Activated T-helper 2 cell treated with anti-CD3 and anti-CD28 coated beads, Interferon-gamma antibody, Interleukin-2, Interleukin-4, amounts not matched to agents 10 μg/mL and 5 μg/mL and 100 μg/mL, durations not matched to agents 14 hours and 24 hours and 36 hours (primary cell): ENCODE data around the gene HS3ST5. TPM values are rescaled to one million over a fixed set of nuclear protein-coding genes. Genes with fewer than 3 reads are reported as not detected.

ENCODE experiments used
- DNase-seq: peaks from one replicate; pipeline ENCODE4 v3.0.0; 2021; ENCODE audit warnings: low spot score
- H3K27ac Mint-ChIP-seq: one replicate; pipeline ENCODE4 v1.8.0; 2021; ENCODE audit warnings: mixed read lengths
- H3K27me3 Mint-ChIP-seq: one replicate; pipeline ENCODE4 v1.8.0; 2021; ENCODE audit warnings: low read depth, mixed read lengths
- H3K36me3 Mint-ChIP-seq: one replicate; pipeline ENCODE4 v1.8.0; 2021; ENCODE audit warnings: low read depth, mixed read lengths
- H3K4me1 Mint-ChIP-seq: one replicate; pipeline ENCODE4 v1.8.0; 2021; ENCODE audit warnings: low read depth, mixed read lengths
- H3K4me3 Mint-ChIP-seq: one replicate; pipeline ENCODE4 v1.8.0; 2021; ENCODE audit warnings: low read depth, mild to moderate bottlenecking, moderate library complexity, mixed read lengths
- H3K9me3 Mint-ChIP-seq: one replicate; pipeline ENCODE4 v1.8.0; 2021; ENCODE audit warnings: mixed read lengths
- intact Hi-C: fragments of 100-400 bp; cut with micrococcal nuclease; formaldehyde crosslinking; loops from one replicate; pipeline ENCODE4 v1.15.1; 2023
- total RNA-seq: library from RNA; stranded (reverse); gene quantifications from 2 replicates; pipeline ENCODE4 v1.2.3, GENCODE V29; 2022

Gene HS3ST5, protein sequence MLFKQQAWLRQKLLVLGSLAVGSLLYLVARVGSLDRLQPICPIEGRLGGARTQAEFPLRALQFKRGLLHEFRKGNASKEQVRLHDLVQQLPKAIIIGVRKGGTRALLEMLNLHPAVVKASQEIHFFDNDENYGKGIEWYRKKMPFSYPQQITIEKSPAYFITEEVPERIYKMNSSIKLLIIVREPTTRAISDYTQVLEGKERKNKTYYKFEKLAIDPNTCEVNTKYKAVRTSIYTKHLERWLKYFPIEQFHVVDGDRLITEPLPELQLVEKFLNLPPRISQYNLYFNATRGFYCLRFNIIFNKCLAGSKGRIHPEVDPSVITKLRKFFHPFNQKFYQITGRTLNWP
- not detected in 2 replicates for total RNA-seq

DNA sequence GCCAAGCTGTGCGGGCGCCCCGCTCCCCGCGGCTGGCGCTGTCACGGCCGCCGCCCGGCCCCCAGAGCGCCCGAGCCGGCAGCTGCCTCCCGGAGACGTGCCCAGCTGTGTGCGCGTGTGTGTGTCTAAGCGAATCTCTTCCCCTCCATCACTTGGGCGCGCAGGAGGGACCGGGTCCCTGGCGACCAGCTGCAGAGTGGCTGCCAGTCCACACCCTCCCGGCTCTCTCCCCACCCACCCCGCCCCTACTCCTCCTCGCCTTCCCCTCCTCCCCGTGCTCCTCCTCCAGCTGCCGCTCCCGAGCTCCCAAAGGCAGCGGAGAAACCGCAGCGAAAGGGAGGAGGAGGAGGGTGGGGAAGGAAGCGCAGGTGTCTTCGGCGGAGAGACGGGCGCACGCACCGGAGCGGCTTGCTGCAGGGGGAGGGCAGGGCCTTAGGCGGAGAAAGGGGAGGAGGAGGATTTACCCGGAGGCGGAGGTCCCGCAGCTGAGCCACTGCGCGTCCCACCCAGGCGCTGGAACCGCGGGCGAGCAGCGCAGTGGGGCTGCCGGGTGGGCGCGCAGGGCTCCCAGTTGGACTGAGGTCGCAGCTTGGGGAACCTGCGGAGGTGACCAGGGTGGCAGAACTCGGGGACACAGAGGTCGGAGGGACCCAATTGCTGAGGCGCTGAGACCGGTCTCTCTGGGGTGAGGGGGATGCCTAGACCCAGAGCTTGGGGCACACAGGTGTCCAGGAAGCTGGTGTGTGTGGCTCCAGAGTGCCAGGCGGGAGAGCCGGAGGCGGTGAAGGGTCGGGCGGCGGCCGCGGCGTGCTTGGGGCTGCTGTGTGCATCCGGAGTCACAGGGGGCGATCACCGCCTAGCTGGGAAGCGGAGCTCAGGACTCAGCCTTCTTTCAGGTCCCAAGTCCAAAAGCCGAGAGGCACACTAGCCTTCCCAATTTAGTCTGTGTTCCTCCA, at the start of gene HS3ST5:
TSS of gene HS3ST5 (minus strand) at position 198 of the 956 bp plus-strand sequence. CDS start 280,178 bp downstream, outside the sequence.
- Mint-ChIP-seq H3K27ac (no peak within 1 kb of the TSS), H3K36me3 (no peaks in the 10 kb centered on the region), H3K9me3 (no peaks in the 10 kb centered on the region), H3K4me3 (no peak within 1 kb of the TSS), H3K4me1 (peaks cover 5% of the 10 kb centered on the region), H3K27me3 (peaks cover 38% of the 10 kb centered on the region)
- intact Hi-C loops = loop anchor here (10.0 kb wide), 1 partner anchor 202 kb away; no protein-coding TSS in a partner anchor
- DNase-seq = no peak

DNA sequence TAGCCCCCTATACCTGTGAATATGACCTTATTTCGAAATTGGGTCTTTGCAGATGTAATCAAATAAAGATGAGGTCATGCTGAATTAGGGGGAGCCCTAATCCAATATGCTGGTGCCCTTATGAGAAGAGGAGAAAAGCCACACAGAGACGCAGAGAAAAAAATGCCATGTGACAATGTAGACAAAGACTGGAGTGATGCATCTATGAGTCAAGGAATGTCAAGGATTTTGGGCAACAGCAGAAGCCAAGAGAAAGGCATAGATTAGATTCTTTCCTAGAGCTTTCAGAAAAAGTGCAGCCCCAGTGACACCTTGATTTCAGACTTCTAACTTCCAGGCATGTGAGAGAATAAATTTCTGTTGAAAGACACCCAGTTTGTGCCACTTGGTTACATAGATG, 47.4 kb upstream of the HS3ST5 start:
- H3K9me3 Mint-ChIP-seq = no peaks in the 10 kb centered on the region
- no peak overlapping the region for H3K27ac Mint-ChIP-seq
- H3K27me3 Mint-ChIP-seq = no peaks in the 10 kb centered on the region
- no peaks in the 10 kb centered on the region for H3K36me3 Mint-ChIP-seq
- intact Hi-C loops = no loop called here
- H3K4me1 Mint-ChIP-seq = no peaks in the 10 kb centered on the region
- no peak for DNase-seq
- no peak overlapping the region for H3K4me3 Mint-ChIP-seq

DNA sequence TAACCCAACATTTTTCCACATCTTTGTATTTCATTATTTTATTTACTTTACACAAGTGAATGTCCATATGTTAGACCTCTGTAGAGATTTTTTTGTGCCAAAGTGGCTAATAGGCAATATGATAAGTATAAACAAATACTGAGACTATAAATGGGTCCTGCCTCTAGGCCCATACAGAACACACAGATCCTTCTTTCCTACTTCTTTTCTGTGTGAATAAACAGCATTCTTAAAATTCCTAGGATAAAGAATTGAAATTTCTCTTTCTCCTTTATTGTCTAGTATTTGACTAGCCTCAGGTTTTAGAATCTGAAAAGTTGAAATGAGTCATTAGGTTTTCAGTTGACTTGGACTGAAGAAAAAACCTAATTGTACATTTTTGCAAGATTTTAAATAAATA, 46.3 kb upstream of the HS3ST5 start:
- intact Hi-C loops = no loop called here
- H3K4me3 Mint-ChIP-seq = no peak overlapping the region
- no peaks in the 10 kb centered on the region for H3K4me1 Mint-ChIP-seq
- no peaks in the 10 kb centered on the region for H3K36me3 Mint-ChIP-seq
- no peaks in the 10 kb centered on the region for H3K27me3 Mint-ChIP-seq
- no peak for DNase-seq
- H3K27ac Mint-ChIP-seq = no peak overlapping the region
- H3K9me3 Mint-ChIP-seq = no peaks in the 10 kb centered on the region

DNA sequence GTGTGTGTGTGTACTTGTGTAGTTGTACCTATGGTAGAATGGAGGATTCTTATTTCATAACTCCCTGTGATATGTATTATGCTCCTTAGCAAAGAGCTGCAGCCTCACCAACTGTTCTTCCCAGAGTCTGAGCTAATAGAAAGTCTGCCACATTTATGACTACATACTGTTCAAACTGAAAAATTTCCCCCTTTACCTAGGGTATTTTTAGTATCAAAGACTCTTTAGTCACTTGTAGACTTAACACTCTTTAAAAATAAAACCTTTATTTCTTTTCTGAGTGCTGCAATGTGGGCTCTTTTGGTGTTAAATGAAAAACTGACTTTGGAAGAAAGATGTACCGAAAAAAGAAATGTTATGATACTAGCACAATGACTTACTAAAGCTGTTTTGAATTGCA, 39.6 kb upstream of the HS3ST5 start:
- Mint-ChIP-seq H3K4me3 (no peak overlapping the region), H3K36me3 (no peaks in the 10 kb centered on the region), H3K27ac (no peak overlapping the region), H3K4me1 (no peaks in the 10 kb centered on the region), H3K27me3 (no peaks in the 10 kb centered on the region), H3K9me3 (no peaks in the 10 kb centered on the region)
- no peak for DNase-seq
- intact Hi-C loops = no loop called here

DNA sequence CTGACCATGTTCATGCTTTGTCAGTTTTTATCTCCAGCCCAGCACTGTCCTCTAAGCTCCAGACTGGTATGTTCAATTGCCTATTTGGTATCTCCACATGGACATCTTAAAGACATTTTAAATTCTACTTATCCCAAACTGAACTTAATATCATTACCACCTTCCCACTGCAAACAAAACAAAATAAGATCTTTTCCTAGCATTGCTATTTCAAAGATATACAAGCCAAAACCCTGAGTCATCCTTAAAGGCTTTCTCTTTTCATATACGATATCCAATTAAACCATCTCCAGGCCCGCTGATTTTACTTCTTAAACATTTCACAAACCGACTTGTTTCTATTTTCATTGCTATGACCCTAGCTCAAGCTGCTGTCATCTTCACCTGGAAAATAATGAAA, 35.1 kb upstream of the HS3ST5 start:
- Mint-ChIP-seq H3K27ac (no peak overlapping the region), H3K27me3 (no peaks in the 10 kb centered on the region), H3K36me3 (no peaks in the 10 kb centered on the region), H3K4me1 (no peaks in the 10 kb centered on the region), H3K4me3 (no peak overlapping the region), H3K9me3 (no peaks in the 10 kb centered on the region)
- intact Hi-C loops = no loop called here
- DNase-seq = no peak

DNA sequence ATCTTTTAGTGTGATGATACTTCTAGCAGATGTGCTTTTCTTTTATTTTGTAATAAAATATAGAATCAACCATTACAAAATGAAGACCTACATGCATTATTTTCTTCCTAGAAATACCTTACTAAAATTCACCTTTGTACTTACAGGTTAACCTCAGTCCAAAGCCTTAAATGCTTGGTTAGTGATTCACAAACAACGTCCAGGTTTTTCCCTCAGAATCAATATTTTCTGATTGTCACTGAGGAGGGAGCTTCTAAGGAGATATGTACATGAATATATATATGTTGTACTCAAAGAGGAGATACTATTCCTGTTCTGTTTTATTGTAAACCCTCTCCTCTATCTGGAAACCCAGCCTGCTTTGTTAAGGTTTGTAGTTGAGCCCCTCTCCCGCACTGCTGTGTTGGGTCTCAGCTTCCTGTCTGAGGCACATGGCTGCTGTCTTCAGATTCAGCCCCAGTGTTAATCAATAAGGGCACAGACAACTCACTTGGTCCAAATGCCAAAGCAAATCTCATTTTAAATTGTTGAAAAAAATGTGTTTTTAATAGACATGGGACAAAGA, 33.9 kb upstream of the HS3ST5 start:
- H3K4me1 Mint-ChIP-seq = no peaks in the 10 kb centered on the region
- H3K4me3 Mint-ChIP-seq = no peak overlapping the region
- H3K36me3 Mint-ChIP-seq = no peaks in the 10 kb centered on the region
- no peak for DNase-seq
- intact Hi-C loops = no loop called here
- no peak overlapping the region for H3K27ac Mint-ChIP-seq
- H3K27me3 Mint-ChIP-seq = no peaks in the 10 kb centered on the region
- no peaks in the 10 kb centered on the region for H3K9me3 Mint-ChIP-seq

DNA sequence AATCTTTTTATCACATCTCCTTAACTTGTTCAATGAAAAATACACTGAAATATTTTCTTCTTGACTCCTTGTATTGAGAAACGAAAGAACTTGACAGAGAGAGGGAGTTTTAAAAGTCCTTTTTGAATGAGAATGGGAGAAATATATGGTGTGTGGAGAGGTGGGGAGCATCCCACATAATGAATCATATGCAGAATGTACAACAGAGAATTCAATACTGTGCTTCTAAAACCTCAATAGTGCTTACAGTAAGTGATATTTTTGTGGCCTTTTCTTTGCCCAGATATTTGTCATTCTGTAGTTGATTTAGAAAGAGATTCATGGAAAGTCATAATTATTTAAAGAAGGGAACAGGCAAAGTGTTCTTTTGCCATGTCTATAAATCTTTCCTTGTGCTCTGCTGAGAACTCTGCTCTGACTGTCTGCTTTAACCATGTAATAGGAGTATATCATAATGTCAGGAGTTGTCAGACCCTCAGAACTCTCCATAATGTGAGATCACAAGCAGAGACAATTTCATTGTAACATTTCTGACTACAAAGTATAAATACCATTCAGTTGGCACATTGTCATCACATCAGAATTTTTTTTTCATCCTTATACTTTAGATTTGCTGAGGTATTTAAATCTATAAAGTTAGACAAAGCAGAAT, 32.8 kb upstream of the HS3ST5 start:
- Mint-ChIP-seq H3K9me3 (no peaks in the 10 kb centered on the region), H3K27me3 (no peaks in the 10 kb centered on the region), H3K4me3 (no peak overlapping the region), H3K4me1 (no peaks in the 10 kb centered on the region), H3K36me3 (no peaks in the 10 kb centered on the region), H3K27ac (no peak overlapping the region)
- no peak for DNase-seq
- intact Hi-C loops = no loop called here

DNA sequence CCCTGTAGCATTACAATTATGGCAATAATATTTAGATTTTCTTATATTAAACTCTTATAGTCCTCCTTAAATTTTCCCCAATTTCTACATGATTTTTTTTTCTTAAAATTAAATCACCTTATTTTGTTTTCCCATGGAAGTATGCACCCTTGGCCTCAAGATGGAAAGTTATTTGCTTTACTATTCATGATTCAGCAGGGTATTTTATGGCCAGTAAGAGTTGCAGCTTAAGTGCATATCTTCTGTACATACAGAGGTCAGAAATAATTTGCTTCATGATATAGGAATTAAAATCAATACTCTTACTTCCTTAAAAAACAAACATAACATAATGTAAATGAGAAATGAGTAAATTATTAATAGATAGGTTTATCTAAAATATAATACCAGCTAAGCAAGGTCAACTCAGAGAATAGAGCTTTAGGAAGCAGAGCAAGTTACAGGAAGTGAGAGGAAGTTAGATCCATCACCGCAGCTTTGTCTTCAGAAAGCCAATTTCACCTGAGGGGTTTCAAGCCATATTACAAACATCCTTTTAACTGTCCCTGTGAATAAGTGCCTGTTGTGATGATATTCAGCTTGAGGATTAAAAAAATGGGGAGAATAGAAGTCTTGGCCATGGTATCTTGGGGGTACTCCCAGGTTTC, 24.6 kb upstream of the HS3ST5 start:
- Mint-ChIP-seq H3K9me3 (no peaks in the 10 kb centered on the region), H3K27ac (no peak overlapping the region), H3K36me3 (no peaks in the 10 kb centered on the region), H3K4me1 (no peaks in the 10 kb centered on the region), H3K4me3 (no peak overlapping the region), H3K27me3 (no peaks in the 10 kb centered on the region)
- DNase-seq = no peak
- intact Hi-C loops = no loop called here

DNA sequence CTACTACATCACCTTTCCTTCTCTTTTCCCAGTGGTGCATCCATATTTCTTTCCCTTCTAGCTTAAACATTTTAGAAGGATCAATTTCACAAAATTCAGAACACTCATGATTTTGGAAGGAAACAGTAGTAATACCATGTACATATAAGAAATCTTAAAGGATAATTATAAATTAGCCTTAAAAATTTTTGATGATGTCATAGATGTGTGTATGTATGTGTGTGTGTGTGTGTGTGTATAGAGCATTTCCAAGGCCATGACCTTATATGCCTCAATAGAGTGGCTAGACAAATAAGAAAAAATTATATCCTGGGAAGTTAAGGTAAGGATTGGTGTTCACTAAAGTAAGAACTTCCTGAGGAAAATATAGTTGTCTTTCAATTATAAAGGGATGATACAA, 24.1 kb upstream of the HS3ST5 start:
- Mint-ChIP-seq H3K27ac (no peak overlapping the region), H3K4me3 (no peak overlapping the region), H3K9me3 (no peaks in the 10 kb centered on the region), H3K36me3 (no peaks in the 10 kb centered on the region), H3K27me3 (no peaks in the 10 kb centered on the region), H3K4me1 (no peaks in the 10 kb centered on the region)
- no peak for DNase-seq
- intact Hi-C loops = no loop called here

DNA sequence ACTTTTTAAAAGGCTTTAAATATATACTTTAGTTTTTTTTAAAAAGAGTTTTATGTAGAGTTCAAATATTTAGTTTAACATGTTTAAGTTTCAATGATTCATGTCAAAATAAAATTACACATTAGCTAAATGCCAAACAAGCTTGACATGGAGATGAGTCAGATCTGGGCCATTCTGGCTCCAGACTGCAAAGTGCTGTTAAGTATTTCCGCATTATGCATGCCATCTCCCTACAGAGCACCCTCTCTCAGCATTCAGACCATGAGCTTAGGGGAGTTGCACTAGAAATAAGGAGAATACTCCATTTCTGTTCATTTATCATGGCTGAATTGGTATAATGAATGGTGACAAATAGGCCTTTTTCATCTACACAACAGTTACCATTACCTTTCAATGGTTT, 21.5 kb upstream of the HS3ST5 start:
- Mint-ChIP-seq H3K9me3 (no peaks in the 10 kb centered on the region), H3K4me3 (no peak overlapping the region), H3K27me3 (no peaks in the 10 kb centered on the region), H3K27ac (no peak overlapping the region), H3K36me3 (no peaks in the 10 kb centered on the region), H3K4me1 (no peaks in the 10 kb centered on the region)
- intact Hi-C loops = no loop called here
- no peak for DNase-seq

DNA sequence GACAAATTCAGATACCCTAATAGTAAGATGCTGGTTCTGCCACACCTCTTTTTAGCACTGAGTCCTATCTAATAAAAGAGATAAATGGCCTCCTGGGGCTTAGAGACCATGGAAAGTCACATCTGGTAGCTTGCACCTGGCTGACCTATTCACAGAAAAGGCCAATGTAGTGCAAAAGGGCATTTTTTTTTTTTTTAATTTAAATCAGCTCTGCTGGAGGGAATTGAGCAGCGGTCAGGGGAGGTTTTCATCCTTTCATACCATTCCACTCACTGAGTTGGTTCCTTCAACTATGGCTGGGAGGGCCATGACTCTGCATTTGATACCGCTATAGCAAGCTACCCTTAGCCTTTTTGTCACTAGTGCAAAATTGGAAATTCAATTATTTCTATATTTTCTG, 20.1 kb upstream of the HS3ST5 start:
- Mint-ChIP-seq H3K27ac (no peak overlapping the region), H3K4me1 (no peaks in the 10 kb centered on the region), H3K9me3 (no peaks in the 10 kb centered on the region), H3K36me3 (no peaks in the 10 kb centered on the region), H3K4me3 (no peak overlapping the region), H3K27me3 (no peaks in the 10 kb centered on the region)
- intact Hi-C loops = no loop called here
- no peak for DNase-seq

DNA sequence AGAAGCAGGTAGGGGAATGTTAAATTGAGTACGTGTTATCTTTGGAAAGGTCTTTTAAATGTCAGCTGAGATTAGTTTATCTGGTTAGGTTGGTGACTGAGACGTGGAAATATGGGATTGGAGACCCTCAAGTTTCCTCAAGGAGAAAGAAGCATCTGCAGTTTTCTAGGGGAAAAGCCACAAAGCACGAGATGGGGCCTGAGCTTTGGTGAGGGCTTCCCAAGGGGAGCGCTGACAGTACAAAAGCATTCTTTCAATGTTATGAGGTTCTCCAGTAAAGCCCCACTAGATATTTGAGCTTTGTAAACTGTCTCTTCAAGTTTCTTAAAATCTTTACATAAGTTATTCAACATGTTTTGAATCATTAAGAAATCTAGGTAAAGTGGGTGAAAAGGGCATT, 19.6 kb upstream of the HS3ST5 start:
- H3K4me3 Mint-ChIP-seq = no peak overlapping the region
- no peak overlapping the region for H3K27ac Mint-ChIP-seq
- intact Hi-C loops = no loop called here
- no peaks in the 10 kb centered on the region for H3K36me3 Mint-ChIP-seq
- no peaks in the 10 kb centered on the region for H3K9me3 Mint-ChIP-seq
- no peaks in the 10 kb centered on the region for H3K27me3 Mint-ChIP-seq
- DNase-seq = no peak
- H3K4me1 Mint-ChIP-seq = no peaks in the 10 kb centered on the region
